B cell (primary cell): Measurements from ENCODE around the gene TECPR2. TPM values are rescaled to one million over a fixed set of nuclear protein-coding genes. Genes with fewer than 3 reads are reported as not detected.

Source experiments
- ATAC-seq: fragments of 200-7000 bp; cut with Tn5 transposase; one replicate; pipeline ENCODE4 v1.10.0; 2021; ENCODE audit warnings: low read depth, mild to moderate bottlenecking, moderate number of reproducible peaks, moderate library complexity
- CTCF ChIA-PET: fragments of 350-600 bp; sonication (Branson Sonifier 250); formaldehyde crosslinking; loops from one replicate; lab custom pipeline; 2021; ENCODE audit warnings: antibody characterized with exemption, inconsistent platforms; lab: Charles Lee
- POLR2A ChIA-PET: fragments of 350-600 bp; sonication (Branson Sonifier 250); formaldehyde crosslinking; loops from one replicate; lab custom pipeline; 2021; ENCODE audit warnings: antibody characterized with exemption; lab: Charles Lee
- DNase-seq: peaks from one replicate; pipeline ENCODE4 v3.0.0; 2013
- H2AFZ ChIP-seq: 2 replicates; pipeline ENCODE4 v1.6.1; 2012; ENCODE audit warnings: mild to moderate bottlenecking, low read depth, low read length; ENCODE audit not compliant: insufficient read depth, poor library complexity, severe bottlenecking
- H3K27ac ChIP-seq, 2 donors: 1 replicate in 1 of 2; 2 replicates in 1 of 2; pipeline ENCODE4 v1.5.1; 2012 to 2013; ENCODE audit warnings: low read length in 2 of 2, mild to moderate bottlenecking in 2 of 2, moderate library complexity in 1 of 2
- H3K27me3 ChIP-seq, 4 experiments: fragments of 200-600 bp in 1 of 4; sonication (generic) in 1 of 4; replicated peaks in 1 of 4; 1 replicate in 2 of 4; 2 replicates in 2 of 4; pipeline versions ENCODE4 v1.6.1 to v1.7.0; 2013 to 2016; ENCODE audit warnings: low read length in 3 of 4, mild to moderate bottlenecking in 2 of 4, mixed read lengths in 1 of 4, moderate library complexity in 1 of 4; ENCODE audit not compliant: insufficient read depth in 4 of 4, control insufficient read depth in 3 of 4; ENCODE audit errors: control extremely low read depth in 1 of 4
- H3K36me3 ChIP-seq, 2 experiments: replicated peaks in 1 of 2; 1 replicate in 1 of 2; 2 replicates in 1 of 2; pipeline versions ENCODE4 v1.6.1 to v1.7.1; 2013; ENCODE audit warnings: low read length in 1 of 2; ENCODE audit not compliant: insufficient read depth in 2 of 2, control insufficient read depth in 1 of 2; ENCODE audit errors: control extremely low read depth in 1 of 2, extremely low read depth in 1 of 2
- H3K4me1 ChIP-seq, 2 donors: fragments of 200-600 bp in 1 of 2; sonication (generic) in 1 of 2; 1 replicate in 1 of 2; 2 replicates in 1 of 2; pipeline versions ENCODE4 v1.5.1 to v1.6.1; 2013 to 2017; ENCODE audit warnings: low read length in 2 of 2; ENCODE audit not compliant: control insufficient read depth in 2 of 2, insufficient read depth in 2 of 2
- H3K4me2 ChIP-seq: replicated peaks from 2 replicates; pipeline ENCODE3; 2012; ENCODE audit warnings: mild to moderate bottlenecking, low read depth, low read length; ENCODE audit not compliant: poor library complexity, severe bottlenecking
- H3K4me3 ChIP-seq, 5 experiments: fragments of 200-600 bp in 1 of 5; sonication (generic) in 1 of 5; 1 replicate in 3 of 5; 2 replicates in 2 of 5; pipeline versions ENCODE4 v1.5.1 to v1.7.0; 2011 to 2016; ENCODE audit warnings: low read length in 4 of 5, mild to moderate bottlenecking in 4 of 5, low read depth in 2 of 5, control low read depth in 1 of 5, moderate library complexity in 1 of 5; ENCODE audit not compliant: insufficient read depth in 1 of 5; ENCODE audit errors: control extremely low read depth in 1 of 5, extremely low read depth in 1 of 5
- H3K79me2 ChIP-seq: fragments of 200-600 bp; sonication (generic); one replicate; pipeline ENCODE4 v1.6.0; 2016; ENCODE audit warnings: low read length; ENCODE audit not compliant: control insufficient read depth, insufficient read depth
- H3K9ac ChIP-seq: fragments of 200-600 bp; sonication (generic); 2 replicates; pipeline ENCODE4 v1.6.1; 2017; ENCODE audit warnings: mild to moderate bottlenecking, low read length, moderate library complexity
- H3K9me3 ChIP-seq, 3 donors: one replicate each; pipeline versions ENCODE4 v1.6.1 to v1.7.1; 2013; ENCODE audit warnings: low read length in 2 of 3; ENCODE audit not compliant: control insufficient read depth in 2 of 3, insufficient read depth in 1 of 3; ENCODE audit errors: control extremely low read depth in 1 of 3
- H4K20me1 ChIP-seq: 2 replicates; pipeline ENCODE4 v1.6.0; 2012; ENCODE audit warnings: mild to moderate bottlenecking, low read length; ENCODE audit not compliant: insufficient read depth, control insufficient read depth, poor library complexity, severe bottlenecking
- H3K27ac Mint-ChIP-seq: one replicate; pipeline ENCODE4 v1.8.0; 2021; ENCODE audit warnings: mixed read lengths
- H3K27me3 Mint-ChIP-seq: one replicate; pipeline ENCODE4 v1.8.0; 2021; ENCODE audit warnings: mixed read lengths
- H3K4me1 Mint-ChIP-seq: one replicate; pipeline ENCODE4 v1.8.0; 2021; ENCODE audit warnings: mixed read lengths
- H3K4me3 Mint-ChIP-seq: one replicate; pipeline ENCODE4 v1.8.0; 2021; ENCODE audit warnings: mixed read lengths
- H3K9me3 Mint-ChIP-seq: one replicate; pipeline ENCODE4 v1.8.0; 2022; ENCODE audit warnings: mixed read lengths; ENCODE audit not compliant: insufficient read depth
- CTCF ChIP-seq: fragments of 200-600 bp; IDR thresholded peaks from one replicate; pipeline ENCODE4 v1.8.0; 2022; ENCODE audit warnings: antibody characterized with exemption, mild to moderate bottlenecking
- EZH2 ChIP-seq: IDR thresholded peaks from 2 replicates; pipeline ENCODE4 v1.6.1; 2012; ENCODE audit warnings: borderline replicate concordance, low read depth, mild to moderate bottlenecking, moderate library complexity, low read length; ENCODE audit not compliant: insufficient read depth, poor library complexity, severe bottlenecking
- WGBS: methylation state at CpG from one replicate; pipeline ENCODE4 v1.1.5; 2013; ENCODE audit warnings: missing lambda C conversion rate; ENCODE audit not compliant: insufficient coverage; 5-methylcytosine and 5-hydroxymethylcytosine counted together
- intact Hi-C: fragments of 100-400 bp; cut with micrococcal nuclease; formaldehyde crosslinking; loops from one replicate; pipeline ENCODE4 v1.10.0; 2022
- polyA plus RNA-seq: library from polyadenylated mRNA; depleted of rRNA; stranded (reverse); fragments of >200 nt; gene quantifications from 2 replicates; pipeline ENCODE4 v1.2.3, GENCODE V29; 2012
- total RNA-seq, 2 donors: library from RNA; stranded (reverse); fragments of 120-200 nt in 1 of 2; gene quantifications; 1 replicate in 1 of 2; 2 replicates in 1 of 2; pipeline versions ENCODE4 v1.2.3 to v1.2.4, GENCODE V29; 2013 to 2022

The TECPR2 gene
- total and polyA plus RNA-seq, 2 donors (not counting 1 experiment from before 2014, with no cell fraction given): 4.7 to 10.8 TPM

- Histone ChIP-seq H3K4me1 (no peaks in the 10 kb centered on the region), H3K4me2 (no peak overlapping the region), H3K27ac (no peak overlapping the region), H3K9ac (no peak overlapping the region), H3K79me2 (no peaks in the 10 kb centered on the region), H3K4me3 (no peak overlapping the region), H2AFZ (no peak overlapping the region), H3K36me3 (peaks cover 2 to 8% of the 10 kb centered on the region in 2 experiments), H3K27me3 (no peaks in the 10 kb centered on the region), H3K9me3 (no peaks in the 10 kb centered on the region), H4K20me1 (no peaks in the 10 kb centered on the region)
- no peak for TF ChIP-seq EZH2
- TF ChIP-seq CTCF: no peak
- CTCF ChIA-PET: no interaction called here
- ATAC-seq (no peak), DNase-seq (no peak)
- POLR2A ChIA-PET: no interaction called here
- intact Hi-C loops: no loop called here
- Mint-ChIP-seq H3K4me3 (no peak overlapping the region), H3K9me3 (no peaks in the 10 kb centered on the region), H3K27me3 (no peaks in the 10 kb centered on the region), H3K4me1 (no peaks in the 10 kb centered on the region), H3K27ac (no peak overlapping the region)
- WGBS: 96% methylated on average over 13 of the region's 14 CpGs
These were observed 56.1 kb downstream of the TECPR2 start for GRCh38 chr14:102418853-102419240.

- H2AFZ ChIP-seq: no peak overlapping the region
- ATAC-seq: no peak
- Mint-ChIP-seq H3K4me3 (no peak overlapping the region), H3K9me3 (no peaks in the 10 kb centered on the region), H3K4me1 (no peaks in the 10 kb centered on the region), H3K27ac (no peak overlapping the region), H3K27me3 (no peaks in the 10 kb centered on the region)
- peaks cover 2 to 8% of the 10 kb centered on the region in 2 experiments for H3K36me3 ChIP-seq
- H3K9ac ChIP-seq: no peak overlapping the region
- no peaks in the 10 kb centered on the region for H3K4me1 ChIP-seq
- no peaks in the 10 kb centered on the region for H3K79me2 ChIP-seq
- no peak overlapping the region for H3K27ac ChIP-seq
- no peak overlapping the region for H3K4me2 ChIP-seq
- H4K20me1 ChIP-seq: no peaks in the 10 kb centered on the region
- intact Hi-C loops: no loop called here
- WGBS: 98% methylated on average over 11 of the region's 11 CpGs
- ChIA-PET CTCF (no interaction called here), POLR2A (no interaction called here)
- TF ChIP-seq EZH2: no peak
- no peak for TF ChIP-seq CTCF
- no peak overlapping the region for H3K4me3 ChIP-seq
- no peaks in the 10 kb centered on the region for H3K27me3 ChIP-seq
- H3K9me3 ChIP-seq: no peaks in the 10 kb centered on the region
- no peak for DNase-seq
These were observed 56.5 kb downstream of the TECPR2 start for GRCh38 chr14:102419276-102419675.
